HG02571 (cell line): ENCODE measurements around the gene CYSLTR2.
"Not testable (repeated sequence)": the region's sequence is repeated elsewhere in the genome, so short reads cannot be mapped to it uniquely, and the experiment has no call there.

Source experiments
- ATAC-seq: cut with Tn5 transposase; IDR thresholded peaks from one replicate; pipeline ENCODE4 v1.9.1; 2021; ENCODE audit warnings: mild to moderate bottlenecking, moderate library complexity; ENCODE audit not compliant: unreplicated experiment

Gene CYSLTR2

GRCh38 chr13:48687249-48687648, 33.5 kb downstream of the CYSLTR2 start:
- no peak for ATAC-seq

- no peak for ATAC-seq
Measured at GRCh38 chr13:48693998-48694397, 40.3 kb downstream of the CYSLTR2 start.

GRCh38 chr13:48695776-48696175, 42.0 kb downstream of the CYSLTR2 start:
- ATAC-seq, result no peak

- not testable (repeated sequence) for ATAC-seq
Measured at GRCh38 chr13:48696676-48697075, 42.9 kb downstream of the CYSLTR2 start.

GRCh38 chr13:48707405-48707804, 53.7 kb downstream of the CYSLTR2 start:
- ATAC-seq, result no peak

- no peak for ATAC-seq
Measured at GRCh38 chr13:48708764-48709163, 55.0 kb downstream of the CYSLTR2 start.

GRCh38 chr13:48709213-48709612, 55.5 kb downstream of the CYSLTR2 start:
- no peak for ATAC-seq

GRCh38 chr13:48710160-48710559, 56.4 kb downstream of the CYSLTR2 start:
- ATAC-seq, result no peak

GRCh38 chr13:48712141-48712540, 58.4 kb downstream of the CYSLTR2 start:
- ATAC-seq, result no peak

GRCh38 chr13:48715977-48716376, 62.2 kb downstream of the CYSLTR2 start:
- no peak for ATAC-seq

- no peak for ATAC-seq
Measured at GRCh38 chr13:48720621-48721020, 66.9 kb downstream of the CYSLTR2 start.

- ATAC-seq, result no peak
Measured at GRCh38 chr13:48723168-48723567, 69.4 kb downstream of the CYSLTR2 start.

- ATAC-seq, result no peak
Measured at GRCh38 chr13:48725271-48725670, 71.5 kb downstream of the CYSLTR2 start.

- ATAC-seq, result no peak
Measured at GRCh38 chr13:48726711-48727110, 73.0 kb downstream of the CYSLTR2 start.

GRCh38 chr13:48727241-48728011, 73.7 kb downstream of the CYSLTR2 start:
- no peak for ATAC-seq

GRCh38 chr13:48728226-48728625, 74.5 kb downstream of the CYSLTR2 start:
- ATAC-seq, result no peak

GRCh38 chr13:48728876-48729275, 75.1 kb downstream of the CYSLTR2 start:
- ATAC-seq, result no peak

- no peak for ATAC-seq
Measured at GRCh38 chr13:48729856-48730255, 76.1 kb downstream of the CYSLTR2 start.

- no peak for ATAC-seq
Measured at GRCh38 chr13:48731001-48731658, 77.4 kb downstream of the CYSLTR2 start.

GRCh38 chr13:48731957-48732569, 78.3 kb downstream of the CYSLTR2 start:
- ATAC-seq, result no peak

GRCh38 chr13:48733739-48734335, 80.1 kb downstream of the CYSLTR2 start:
- no peak for ATAC-seq

GRCh38 chr13:48735571-48735970, 81.8 kb downstream of the CYSLTR2 start:
- no peak for ATAC-seq
